Ovary (tissue), 3 donors: ENCODE measurements around the gene MT1H.

Experiments used
- EP300 ChIP-seq: sonication (generic); formaldehyde crosslinking; IDR thresholded peaks from one replicate; pipeline ENCODE4 v1.6.1; 2017; ENCODE audit warnings: antibody characterized with exemption
- TF ChIP-seq, protein P1 (sequence below), 3 donors: fragments of 450-650 bp in 2 of 3; fragments of 200-600 bp in 1 of 3; IDR thresholded peaks; one replicate each; pipeline versions ENCODE4 v1.5.1 to v1.8.0; 2016 to 2022; ENCODE audit warnings: antibody characterized with exemption in 3 of 3, mild to moderate bottlenecking in 1 of 3
- donor health status: DM: no; HTN: no; CAD: no.

DNA sequence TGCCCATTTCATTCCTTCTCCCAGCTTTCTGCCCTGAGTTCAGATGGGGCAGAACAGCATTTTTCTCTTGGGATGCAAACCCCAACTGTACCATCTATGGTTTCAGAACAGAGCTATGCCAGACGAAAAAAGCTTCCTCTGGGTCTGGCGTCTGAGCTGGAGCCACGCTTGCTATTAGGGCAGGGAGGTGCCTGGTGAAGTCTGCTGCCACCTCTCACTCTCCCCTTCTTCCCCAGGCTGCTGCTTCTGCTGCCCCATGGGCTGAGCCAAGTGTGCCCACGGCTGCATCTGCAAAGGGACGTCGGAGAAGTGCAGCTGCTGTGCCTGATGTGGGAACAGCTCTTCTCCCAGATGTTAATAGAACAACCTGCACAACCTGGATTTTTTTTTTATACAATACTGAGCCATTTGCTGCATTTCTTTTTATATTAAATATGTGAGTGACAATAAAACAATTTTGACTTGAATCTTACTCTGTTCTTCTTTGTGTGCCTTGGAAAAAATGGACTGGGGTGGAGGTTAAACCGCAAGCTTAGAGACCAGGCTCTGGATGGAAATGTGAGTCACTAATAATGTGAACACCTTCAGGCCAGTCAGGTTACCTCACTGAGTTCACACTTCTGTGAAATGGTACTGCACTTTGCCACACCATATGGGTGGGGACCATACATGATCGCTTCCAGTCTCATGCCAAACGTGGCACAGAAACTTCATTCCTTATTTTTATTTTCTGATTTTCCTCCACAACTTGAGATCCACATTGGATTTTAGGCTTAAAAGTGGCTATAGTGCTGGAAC lies 32.8 kb upstream of the MT1H start:
- TF ChIP-seq, protein P1, sequence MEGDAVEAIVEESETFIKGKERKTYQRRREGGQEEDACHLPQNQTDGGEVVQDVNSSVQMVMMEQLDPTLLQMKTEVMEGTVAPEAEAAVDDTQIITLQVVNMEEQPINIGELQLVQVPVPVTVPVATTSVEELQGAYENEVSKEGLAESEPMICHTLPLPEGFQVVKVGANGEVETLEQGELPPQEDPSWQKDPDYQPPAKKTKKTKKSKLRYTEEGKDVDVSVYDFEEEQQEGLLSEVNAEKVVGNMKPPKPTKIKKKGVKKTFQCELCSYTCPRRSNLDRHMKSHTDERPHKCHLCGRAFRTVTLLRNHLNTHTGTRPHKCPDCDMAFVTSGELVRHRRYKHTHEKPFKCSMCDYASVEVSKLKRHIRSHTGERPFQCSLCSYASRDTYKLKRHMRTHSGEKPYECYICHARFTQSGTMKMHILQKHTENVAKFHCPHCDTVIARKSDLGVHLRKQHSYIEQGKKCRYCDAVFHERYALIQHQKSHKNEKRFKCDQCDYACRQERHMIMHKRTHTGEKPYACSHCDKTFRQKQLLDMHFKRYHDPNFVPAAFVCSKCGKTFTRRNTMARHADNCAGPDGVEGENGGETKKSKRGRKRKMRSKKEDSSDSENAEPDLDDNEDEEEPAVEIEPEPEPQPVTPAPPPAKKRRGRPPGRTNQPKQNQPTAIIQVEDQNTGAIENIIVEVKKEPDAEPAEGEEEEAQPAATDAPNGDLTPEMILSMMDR (IDR thresholded peaks at IDR 0.05), result no peak
- TF ChIP-seq EP300, result no peak
